C4-2B (cell line): ENCODE data around the gene RNF213.

Experiments
- ZFX ChIP-seq: fragments of 450-650 bp; IDR thresholded peaks from 2 replicates; pipeline ENCODE4 v1.6.1; 2017
- TF ChIP-seq, protein P1 (sequence below): fragments of 450-650 bp; conservative IDR thresholded peaks from 2 replicates; pipeline ENCODE4 v1.5.1; 2017; ENCODE audit warnings: mild to moderate bottlenecking

DNA sequence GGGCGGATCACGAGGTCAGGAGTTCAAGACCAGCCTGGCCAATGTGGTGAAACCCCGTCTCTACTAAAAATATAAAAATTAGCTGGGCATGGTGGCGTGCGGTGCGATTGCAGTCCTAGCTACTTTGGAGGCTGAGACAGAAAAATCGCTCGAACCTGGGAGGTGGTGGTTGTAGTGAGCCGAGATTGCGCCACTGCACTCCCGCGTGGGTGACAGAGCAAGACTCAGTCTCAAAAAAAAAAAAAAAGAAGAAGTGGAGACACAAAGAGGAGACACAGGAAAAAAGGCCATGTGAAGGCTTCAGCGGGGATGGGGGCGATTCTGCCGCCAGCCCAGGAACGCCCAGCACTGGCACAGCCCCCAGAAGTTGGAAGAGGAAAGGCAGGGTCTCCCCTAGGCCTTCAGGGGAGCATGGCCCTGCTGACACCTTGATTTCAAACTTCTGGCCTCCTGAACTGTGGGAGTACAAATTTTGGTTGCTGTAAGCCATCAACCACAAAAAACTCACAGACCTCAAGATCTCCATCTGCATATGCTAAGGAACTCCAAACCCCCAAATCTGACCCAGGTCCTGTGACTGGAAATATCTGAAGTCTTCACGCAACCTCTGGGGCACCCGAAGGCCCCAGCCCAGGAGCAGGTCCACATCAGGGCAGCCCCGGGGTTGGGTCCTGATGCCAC lies 47.5 kb upstream of the RNF213 start:
- TF ChIP-seq, protein P1, sequence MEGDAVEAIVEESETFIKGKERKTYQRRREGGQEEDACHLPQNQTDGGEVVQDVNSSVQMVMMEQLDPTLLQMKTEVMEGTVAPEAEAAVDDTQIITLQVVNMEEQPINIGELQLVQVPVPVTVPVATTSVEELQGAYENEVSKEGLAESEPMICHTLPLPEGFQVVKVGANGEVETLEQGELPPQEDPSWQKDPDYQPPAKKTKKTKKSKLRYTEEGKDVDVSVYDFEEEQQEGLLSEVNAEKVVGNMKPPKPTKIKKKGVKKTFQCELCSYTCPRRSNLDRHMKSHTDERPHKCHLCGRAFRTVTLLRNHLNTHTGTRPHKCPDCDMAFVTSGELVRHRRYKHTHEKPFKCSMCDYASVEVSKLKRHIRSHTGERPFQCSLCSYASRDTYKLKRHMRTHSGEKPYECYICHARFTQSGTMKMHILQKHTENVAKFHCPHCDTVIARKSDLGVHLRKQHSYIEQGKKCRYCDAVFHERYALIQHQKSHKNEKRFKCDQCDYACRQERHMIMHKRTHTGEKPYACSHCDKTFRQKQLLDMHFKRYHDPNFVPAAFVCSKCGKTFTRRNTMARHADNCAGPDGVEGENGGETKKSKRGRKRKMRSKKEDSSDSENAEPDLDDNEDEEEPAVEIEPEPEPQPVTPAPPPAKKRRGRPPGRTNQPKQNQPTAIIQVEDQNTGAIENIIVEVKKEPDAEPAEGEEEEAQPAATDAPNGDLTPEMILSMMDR: no peak
- TF ChIP-seq ZFX: no peak
